Right forelimb (tissue), 1 donor: ENCODE results near the gene STOX2.

Experiments used
- DNase-seq: peaks from one replicate; pipeline ENCODE4 v3.0.0-alpha.2; 2018

The STOX2 gene

DNA sequence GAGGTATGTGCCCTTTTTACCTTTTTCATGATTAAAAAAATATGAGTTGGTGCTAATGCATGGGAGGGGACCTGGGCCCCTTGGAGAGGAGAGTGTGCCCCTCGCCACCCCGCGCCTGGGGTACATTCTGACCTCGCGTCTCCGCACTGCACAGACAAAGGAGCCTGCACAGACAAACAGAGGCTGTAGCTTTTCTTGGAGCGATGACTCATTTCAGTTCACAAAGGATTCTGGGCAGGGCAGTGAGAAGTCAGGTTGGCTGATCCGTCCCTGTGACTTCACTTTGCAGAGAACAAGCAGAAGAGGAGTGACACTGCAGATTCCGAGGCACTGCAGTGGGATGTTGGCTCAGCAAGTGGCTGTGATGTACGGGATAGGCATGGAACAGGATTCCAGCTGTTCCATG, 82.9 kb downstream of the STOX2 start:
- peak; percentile 76 for DNase-seq

DNA sequence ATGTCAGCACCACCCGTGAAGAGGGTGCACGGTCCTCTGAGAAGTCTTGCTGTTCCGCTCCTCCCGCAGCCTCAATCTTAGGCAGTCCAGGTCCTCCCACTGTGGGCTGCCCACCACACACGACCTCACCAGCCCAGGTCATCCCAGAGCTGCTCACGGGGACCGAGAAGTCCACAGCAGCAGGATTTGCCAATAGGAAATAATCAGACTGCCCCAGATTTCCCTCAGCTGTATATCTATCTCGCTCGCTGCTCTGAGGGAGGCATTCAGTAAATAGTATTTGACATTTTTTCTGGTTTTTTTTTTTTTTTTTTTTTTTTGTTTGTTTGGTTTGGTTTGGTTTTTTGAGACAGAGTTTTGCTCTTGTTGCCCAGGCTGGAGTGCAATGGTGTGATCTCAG, 83.8 kb downstream of the STOX2 start:
- DNase-seq, result no peak

DNA sequence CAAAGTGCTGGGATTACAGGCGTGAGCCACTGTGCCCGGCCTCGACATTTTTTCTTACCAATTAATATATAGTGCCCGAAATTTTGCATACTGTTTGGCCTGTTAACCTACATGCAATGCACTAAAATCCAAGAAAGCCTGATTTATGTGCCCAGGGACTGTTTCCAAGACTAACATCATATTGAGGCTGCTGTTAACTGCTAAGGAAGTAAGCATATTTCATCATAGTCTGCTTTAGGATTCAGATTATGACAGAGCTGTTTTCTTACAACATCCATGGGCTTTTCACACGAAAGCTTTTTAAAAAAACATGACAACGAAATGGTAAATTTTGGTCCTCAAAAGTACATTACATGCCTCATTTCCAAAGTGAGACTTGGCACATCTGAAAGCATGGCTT, 84.4 kb downstream of the STOX2 start:
- DNase-seq, result no peak

DNA sequence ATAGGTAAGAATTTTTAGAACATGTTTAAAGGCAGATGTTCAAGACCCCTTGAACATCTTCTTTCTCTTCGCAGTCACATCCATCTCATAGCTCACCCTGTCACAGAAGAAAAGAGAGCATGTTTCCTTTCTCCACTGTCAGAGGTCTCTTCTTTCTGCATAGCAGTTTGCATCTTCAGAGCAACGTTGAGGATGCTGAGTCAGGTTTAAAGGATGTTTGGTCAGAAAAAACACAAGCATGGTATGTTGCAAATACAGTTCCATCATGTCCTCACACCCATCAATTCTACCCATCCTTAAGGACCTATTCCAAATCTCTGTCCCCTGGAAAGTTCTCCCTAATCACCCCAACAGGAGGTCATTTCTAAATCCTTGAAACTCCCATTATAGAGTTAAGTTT, 84.8 kb downstream of the STOX2 start:
- DNase-seq, result no peak

DNA sequence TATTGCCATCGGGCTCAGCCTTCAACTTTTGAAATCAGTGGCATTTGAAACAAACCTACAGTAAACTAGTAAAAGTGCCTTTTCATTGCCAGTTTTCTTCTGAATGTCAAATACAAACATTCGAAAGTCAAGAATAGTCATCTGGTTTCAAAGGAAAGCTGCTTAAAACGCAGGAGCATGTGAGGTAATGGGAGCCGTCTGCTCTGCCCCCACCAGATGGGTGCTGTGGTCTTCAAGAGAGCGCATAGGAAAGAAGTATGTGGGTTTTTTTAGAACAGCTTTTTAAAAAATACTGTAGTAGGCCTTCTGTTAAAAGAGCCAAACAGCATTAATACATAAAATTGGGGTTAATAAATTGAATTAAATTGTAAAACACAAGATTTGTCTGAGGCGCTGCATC, 88.6 kb downstream of the STOX2 start:
- DNase-seq, result no peak

DNA sequence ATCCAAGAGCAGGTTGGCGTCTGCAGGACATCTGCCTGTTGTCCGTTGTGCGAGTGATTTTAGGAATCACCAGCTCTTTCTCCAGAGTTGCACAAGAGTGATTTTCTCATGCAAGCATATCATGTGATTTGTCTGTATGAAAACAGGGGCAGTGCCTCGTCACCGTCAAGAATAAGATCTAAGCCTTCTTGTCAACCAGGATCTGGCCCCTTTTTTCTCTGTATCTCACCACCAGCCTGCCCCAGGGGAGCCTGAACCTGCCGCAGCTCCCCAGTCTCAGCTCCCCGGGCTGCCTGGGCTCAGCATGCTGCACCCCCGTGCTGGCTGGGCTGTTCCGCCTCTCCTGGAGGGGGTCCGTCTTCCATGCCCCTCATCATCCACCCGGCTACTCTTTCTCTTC, 90.5 kb downstream of the STOX2 start:
- no peak for DNase-seq

DNA sequence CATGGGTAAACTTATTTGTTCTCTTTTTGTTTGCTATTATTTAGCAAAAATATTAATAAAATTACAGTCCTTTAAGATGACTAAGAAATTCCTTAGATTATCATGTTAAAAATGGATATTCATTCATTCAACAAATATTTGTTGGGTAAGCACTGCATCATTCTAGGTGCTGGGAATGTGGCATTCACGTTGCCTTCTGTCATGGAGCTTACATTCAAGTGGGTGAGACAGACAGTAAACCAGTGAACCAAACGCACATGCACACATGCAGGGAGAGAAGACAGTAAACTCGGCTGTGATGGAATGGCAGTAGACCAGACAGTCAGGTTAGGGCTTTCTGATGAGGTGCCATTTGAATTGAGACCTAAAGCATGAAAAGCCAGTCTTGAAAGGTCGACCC, 91.8 kb downstream of the STOX2 start:
- DNase-seq, result no peak

DNA sequence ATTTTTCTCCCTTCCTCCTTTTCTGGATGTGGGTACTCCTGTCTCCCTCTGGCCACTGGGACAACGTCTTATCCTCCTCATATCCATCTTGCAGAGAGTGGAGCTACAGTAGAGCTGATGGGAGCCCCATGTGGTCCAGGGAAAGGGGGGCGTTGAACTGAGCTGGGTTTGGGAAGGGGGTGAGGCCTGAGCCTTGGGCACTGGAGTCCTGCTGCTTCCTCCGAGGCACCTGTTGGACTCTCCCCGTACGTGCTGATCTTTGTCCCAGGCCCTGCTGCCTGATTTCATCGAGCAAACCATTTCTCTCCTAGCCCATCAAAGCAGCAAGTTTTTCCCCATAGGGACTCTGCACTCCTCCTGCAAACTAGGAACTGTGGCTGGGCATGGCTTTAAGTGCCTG, 94.3 kb downstream of the STOX2 start:
- DNase-seq, result no peak

DNA sequence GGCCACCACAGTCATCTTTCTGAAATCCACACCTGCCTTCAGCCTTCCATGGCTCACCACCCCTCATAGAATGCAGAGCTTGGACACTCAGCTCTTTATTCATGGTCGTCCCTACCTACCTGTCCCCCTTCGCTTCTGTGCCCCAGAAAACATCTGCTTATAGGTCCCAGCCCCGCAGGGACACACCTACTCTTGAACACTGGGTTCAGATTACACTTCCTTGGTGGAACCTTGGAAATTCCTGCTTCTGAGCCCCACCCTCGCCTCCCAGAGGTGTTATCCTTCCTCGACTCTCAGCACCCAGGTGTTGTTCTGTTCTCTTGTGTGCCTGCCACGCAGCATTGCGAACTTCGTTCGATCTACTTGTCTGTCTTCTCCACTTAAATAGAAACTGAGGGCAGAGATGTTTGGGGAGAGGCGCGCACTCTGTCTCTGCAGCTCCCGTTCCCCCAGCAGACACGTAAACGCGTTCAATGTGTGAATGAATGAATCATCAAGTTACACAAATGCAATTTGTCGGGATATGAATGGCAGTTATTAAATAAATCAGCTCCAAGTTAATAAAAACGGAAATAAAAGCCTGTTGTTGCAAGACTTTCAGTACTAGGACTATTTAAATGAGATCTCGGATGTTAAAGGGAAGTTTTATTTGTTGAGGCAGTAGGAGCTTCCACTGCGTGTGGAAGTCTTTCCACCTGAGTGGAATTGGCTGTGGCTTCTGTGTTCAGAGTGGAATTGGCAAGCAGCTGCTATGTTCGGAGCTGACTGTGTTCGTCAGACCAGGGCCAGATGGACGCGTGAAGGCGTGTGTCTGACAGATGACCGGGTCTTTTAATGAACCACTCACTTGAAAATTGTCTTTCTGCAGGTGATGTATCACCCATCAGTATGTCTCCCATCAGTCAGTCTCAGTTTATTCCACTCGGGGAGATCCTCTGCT, 95.6 kb downstream of the STOX2 start:
- DNase-seq, result no peak

DNA sequence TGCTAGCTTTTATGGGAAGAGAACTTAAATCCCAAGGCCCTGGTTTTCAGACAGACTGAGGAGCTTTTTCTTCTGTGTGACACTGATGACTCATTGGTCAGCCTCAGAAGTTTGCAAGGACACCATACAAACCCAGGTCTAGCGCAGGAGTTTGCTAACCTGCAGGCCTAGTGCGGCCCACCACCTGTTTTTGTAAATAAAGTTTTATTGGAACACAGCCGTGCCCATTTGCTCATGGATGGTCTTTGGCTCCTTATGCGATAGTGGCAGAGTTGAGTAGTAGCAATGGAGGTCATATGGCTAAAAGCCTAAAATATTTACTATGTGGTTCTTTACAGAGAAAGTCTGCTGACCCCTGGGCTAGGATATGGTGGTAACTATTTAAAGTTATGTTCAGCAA, 98.3 kb downstream of the STOX2 start:
- no peak for DNase-seq

DNA sequence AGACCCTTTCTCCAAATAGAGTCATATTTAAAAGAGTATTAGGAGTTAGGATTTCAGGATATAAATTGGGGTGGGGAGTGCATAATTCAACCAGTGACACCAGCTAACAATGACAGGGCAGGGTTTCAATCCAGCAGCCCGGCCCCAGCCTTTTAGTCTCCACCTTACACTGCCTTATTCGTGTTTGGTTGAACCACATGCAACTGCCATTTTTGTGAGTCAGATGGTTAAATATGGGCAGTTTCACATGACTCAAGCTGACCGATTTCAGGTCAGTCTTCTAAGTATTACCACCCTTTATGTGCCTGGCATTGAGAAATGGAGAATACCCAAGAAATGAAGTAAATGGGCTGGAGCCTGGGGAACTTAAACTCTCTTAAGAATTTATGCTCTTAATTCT, 102.8 kb downstream of the STOX2 start:
- DNase-seq, result no peak

DNA sequence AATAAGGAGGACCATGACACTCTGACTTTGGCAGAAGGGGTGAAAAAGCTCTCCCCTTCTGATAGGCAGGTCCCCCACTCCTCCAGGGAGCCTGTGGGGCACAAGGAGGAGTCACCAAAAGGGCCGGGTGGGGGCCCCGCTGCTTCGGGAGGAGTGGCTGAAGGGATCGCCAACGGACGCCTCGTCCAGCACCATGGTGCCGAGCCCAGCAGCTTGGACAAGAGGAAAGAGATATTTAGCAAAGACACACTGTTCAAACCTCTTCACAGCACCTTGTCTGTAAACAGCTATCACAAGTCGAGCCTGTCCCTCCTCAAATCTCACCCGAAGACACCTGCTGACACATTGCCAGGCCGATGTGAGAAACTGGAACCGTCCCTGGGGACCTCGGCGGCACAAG, 105.6 kb downstream of the STOX2 start:
- no peak for DNase-seq

DNA sequence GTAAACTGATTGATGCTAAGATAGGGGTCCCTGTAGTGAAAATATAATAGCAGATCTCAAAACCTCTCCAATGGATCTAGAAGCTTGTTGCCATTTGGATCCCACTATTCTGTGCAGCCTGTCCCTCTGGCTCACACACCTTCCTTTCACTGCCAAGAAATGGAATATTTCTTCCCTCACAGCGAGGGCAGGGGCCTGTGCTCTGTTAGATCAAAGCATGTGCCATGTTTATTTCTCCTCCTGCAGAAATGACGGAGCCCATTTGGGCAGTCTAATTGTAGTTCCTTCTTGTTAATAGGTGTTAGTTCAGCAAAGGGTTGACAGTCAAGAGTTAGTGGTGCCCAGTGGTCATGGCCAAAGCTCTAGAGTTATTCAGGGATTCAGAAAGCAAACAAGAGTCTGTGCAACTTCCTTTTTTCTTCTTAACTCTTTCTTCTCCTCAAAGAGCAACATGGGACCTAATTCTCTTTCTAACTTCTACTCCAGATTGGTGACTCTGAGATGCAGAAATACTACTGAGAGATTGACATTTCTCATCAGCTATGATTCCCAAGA, 106.8 kb downstream of the STOX2 start:
- no peak for DNase-seq

DNA sequence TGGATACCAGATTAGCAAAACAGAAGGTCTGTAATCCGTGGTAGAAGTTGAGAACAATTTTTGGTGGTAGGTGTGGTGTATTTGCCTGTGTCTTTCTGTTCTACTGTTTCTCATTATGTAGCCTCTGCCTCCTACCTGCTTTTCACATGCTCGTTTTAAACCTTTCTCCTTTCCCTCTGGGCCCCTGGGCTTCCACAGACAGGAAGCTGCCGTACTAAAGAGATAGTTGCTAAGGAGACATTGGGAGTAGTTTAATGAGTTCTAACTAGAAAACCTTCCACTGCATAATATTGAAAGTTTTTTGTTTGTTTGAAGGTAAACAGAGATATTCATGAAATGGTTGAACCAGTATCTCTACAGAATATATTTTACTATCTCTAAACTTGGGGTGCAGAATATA, 107.8 kb downstream of the STOX2 start:
- DNase-seq, result no peak

DNA sequence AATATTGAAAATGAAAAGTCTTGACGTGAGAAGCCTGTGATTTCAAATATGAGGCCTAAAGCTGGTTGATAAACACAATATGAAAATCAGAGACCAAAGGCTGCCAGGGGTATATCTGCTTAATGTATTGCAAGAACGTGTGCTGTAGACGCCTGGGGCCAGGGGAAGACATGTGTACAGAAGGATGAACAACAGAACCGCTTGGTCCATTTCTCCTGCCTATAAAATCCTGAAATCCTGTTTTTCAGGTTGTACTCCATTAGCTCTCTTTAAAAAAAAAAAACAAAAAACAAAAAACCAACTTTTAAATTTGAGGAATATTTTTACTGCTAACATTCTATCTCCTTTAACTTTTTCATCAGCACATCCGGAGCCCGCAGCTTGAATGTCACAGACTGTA, 109.2 kb downstream of the STOX2 start:
- no peak for DNase-seq

DNA sequence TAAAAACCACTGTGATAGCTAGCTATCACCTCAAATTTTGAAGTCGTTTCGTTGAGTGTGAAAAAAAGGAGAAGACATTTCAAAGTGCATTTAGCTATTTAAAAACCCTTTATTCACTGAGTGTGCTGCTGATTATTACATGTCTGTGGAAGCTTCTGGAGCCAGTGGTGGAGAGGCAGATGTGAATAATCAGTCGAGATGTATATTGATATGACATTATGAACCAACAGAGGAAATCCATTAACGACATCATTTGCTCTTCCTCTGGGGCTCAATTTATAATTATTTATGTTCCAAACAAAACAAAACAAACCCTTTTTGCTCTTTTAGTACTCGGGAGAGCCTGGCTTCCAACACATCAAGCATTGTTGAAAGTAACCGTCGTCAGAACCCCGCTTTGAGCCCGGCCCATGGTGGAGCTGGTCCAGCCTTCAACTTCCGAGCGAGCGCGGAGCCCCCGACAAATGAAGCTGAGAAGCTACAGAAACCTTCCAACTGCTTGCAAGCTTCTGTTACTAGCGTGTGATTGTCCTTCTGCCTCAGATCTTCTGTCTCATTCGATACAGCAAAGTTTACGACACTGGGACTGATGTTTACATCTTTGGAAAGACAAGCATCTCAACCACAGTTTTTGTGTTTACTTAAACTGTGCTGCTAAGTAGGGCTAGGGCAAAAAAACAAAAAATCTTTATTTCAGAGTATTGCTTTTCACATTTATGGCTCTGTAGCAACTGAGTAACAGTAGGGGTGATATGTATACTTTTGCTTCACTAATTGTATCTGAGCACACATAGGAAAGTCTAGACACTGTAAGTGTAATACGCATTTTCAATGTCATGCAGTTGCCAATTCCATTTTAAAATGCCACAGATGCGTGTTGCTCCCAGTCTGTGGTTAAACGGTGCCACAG, 111.9 kb downstream of the STOX2 start:
- DNase-seq, result no peak

DNA sequence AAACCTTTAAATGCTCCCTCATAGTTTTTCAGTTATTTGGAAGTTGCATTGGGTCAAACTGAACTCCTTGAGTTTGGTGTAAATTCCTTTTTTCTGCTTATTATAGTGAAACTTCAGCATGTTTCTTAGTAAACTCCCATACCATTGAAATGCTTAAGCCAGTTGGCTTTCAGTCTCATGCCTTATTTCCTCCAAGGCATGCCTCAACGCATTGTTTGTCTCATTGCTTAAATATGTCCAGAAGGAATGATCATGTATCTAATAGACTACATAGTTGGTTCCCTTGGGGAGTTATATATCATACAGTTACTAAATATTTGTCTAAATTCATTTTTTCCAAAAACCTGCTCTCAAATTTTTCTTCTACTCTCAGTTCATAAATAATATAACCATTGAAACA, 114.0 kb downstream of the STOX2 start:
- DNase-seq, result no peak

DNA sequence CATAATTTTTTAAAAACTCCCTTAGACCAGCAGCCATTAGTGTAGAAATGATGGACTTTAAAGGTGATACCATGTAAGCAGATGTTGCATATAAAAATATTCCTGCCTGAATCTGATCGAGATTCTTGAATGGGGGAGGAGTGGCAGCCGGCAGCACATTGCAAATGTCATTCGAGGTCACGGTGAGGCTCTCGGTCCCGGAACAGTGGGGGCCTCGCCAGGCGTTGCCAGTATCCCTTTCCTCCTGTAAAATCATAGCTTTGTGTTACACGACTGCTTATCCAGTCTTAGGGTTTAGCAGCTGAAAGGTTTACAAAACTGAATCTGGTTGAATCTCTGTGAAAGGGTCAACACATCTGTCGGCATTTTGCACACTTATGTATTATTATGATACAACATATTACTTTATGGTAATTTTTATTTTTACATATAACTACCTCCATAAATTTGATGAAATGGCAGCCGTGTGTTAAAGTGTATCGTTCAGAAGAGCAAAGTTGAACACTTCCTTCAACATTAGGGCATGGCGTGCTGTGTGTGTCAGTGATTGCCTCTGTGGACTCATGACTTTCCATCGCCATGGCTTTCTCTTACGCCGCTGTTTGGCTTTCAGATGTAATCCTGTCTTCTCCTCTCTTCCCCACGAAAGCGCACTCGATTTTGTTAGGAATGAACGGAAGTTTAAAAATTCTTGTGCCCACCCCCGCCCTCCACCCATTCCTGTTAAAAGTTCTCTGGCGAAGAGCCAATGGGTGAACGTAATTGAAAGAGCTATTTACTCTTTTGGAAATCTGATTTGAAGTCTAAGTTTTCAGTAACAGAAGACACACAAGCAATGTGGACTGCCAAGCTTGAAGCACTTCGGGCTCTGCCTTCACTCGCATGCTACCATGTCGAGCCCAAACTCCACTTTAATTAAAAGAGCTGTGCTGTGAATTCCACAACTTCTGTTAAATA, 114.8 kb downstream of the STOX2 start:
- no peak for DNase-seq

DNA sequence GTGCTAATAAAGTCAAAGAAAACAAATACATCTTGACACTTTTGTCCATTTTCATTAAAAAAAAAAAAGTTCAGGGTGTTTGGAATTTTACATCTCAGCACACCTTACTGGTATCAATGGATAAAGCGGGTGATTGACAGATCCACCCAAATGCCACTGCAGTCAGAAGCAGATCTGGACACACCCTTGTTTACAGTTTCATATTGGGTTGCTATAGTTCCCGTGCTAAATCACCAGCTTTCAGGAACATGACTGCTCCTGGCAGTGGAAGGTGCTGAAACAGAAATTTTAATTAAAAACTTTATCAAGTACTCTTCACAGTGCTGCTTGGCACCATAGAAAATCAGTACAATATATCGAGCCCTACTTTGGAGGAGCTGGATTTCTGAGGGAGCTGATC, 116.3 kb downstream of the STOX2 start:
- DNase-seq, result no peak

DNA sequence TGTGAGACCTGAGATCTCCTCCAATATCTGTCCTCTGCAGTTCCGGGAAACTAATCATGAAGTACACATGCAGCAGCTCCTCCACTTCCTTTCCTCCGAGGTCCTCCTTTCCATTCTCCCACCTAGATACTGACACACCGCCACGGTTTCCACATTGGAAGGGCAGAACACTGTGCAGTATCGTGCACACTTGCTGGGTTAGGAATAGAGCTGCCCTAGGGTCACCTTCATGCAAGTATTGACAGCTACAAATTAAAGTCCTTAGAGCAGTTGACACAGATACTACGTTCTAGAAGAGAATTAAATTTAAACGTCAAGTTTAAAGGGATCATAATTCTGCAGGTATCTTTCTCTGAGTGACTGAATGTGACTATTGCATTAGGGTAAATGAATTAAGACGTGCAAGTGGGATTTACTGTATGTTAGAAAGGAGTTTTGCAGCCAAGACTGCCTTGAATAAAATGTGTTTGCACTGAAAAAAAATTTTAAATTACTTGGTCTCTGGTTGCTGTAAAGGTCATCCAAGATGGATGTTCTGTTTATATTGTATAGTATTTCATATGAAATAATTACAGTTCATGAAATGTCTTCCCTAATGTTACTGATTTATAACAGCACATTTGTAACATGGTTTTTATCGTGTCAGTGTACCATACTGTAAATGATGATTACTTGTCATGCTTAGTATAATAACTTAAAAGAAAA, 117.7 kb downstream of the STOX2 start:
- no peak for DNase-seq

DNA sequence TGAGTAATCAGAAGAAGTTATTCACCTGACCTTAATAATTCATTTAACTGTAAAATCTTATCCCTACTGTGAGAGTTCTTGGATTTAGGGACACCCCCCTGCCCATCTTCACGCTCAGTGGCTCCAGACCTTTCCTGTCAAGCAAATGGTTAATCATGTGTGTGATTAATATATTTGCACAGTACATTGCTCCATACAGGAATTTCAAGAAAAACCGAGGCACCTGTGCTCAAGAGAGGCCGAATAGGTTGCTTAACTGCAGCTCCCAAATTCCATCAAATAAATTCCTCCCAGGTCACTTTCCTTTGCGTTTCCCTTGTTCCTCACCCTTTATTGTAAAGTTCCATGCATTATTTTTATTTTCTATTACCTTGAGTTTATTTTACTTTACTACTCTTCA, 119.5 kb downstream of the STOX2 start:
- no peak for DNase-seq
